ENCODE results near the gene PCLO. TPM values are rescaled to one million over a fixed set of nuclear protein-coding genes. Genes with fewer than 3 reads are reported as not detected.

PCLO gene
- total and polyA plus RNA-seq, 2 of the 8 experiments (the other 6 are each of a cell fraction or from before 2014, with no cell fraction given), result 1.5 to 3.2 TPM

GRCh38 chr7:82926477-82926876 lies 236.2 kb downstream of the PCLO start:
- Histone ChIP-seq H3K9ac (replicated peaks in 1 of 4; ENCODE audit: extremely low read depth in 1 of 4, low read depth in 3 of 4, low read length in 3 of 4) (no peak overlapping the region), H2AFZ (ENCODE audit: low read length) (no peak overlapping the region), H3K14ac (ENCODE audit: insufficient read length) (no peak overlapping the region), H3K4me3 (ENCODE audit: extremely low read depth in 1 of 4, insufficient read depth in 2 of 4, low read depth in 3 of 4, low read length in 4 of 4) (no peak overlapping the region), H3K79me2 (ENCODE audit: control insufficient read depth in 1 of 2, insufficient read depth in 2 of 2, low read length in 2 of 2) (no peaks in the 10 kb centered on the region), H3K4ac (replicated peaks; ENCODE audit: insufficient read length, low read depth, low read length) (no peak overlapping the region), H2AK5ac (ENCODE audit: low read depth, low read length) (no peak overlapping the region), H3K36me3 (ENCODE audit: control insufficient read depth in 2 of 4, insufficient read depth in 4 of 4, low read length in 3 of 4) (no peaks in the 10 kb centered on the region), H4K8ac (ENCODE audit: extremely low read depth, insufficient read depth, low read length) (no peak overlapping the region), H4K5ac (ENCODE audit: insufficient read length, low read depth, low read length) (no peak overlapping the region), H4K91ac (replicated peaks; ENCODE audit: insufficient read length, low read length) (no peak overlapping the region), H3K23ac (ENCODE audit: insufficient read length) (no peak overlapping the region), H3K79me1 (ENCODE audit: low read depth, low read length) (no peaks in the 10 kb centered on the region), H2BK120ac (replicated peaks; ENCODE audit: low read depth, low read length) (no peak overlapping the region), H4K20me1 (replicated peaks in 1 of 2; ENCODE audit: control insufficient read depth in 1 of 2, insufficient read depth in 2 of 2, low read length in 2 of 2) (no peaks in the 10 kb centered on the region), H3K4me1 (replicated peaks in 1 of 4; ENCODE audit: control insufficient read depth in 3 of 4, insufficient read depth in 4 of 4, low read length in 3 of 4) (no peaks in the 10 kb centered on the region), H3K23me2 (ENCODE audit: low read depth, low read length) (no peaks in the 10 kb centered on the region; the same call in 1 of the 2 replicates), H3K27me3 (replicated peaks in 1 of 4; ENCODE audit: control insufficient read depth in 3 of 4, extremely low read depth in 1 of 4, insufficient read depth in 3 of 4, low read length in 3 of 4) (no peaks in the 10 kb centered on the region), H3K18ac (ENCODE audit: extremely low read depth, low read length) (no peak overlapping the region), H3K56ac (replicated peaks; ENCODE audit: insufficient read length, low read depth, low read length) (no peak overlapping the region), H2BK5ac (ENCODE audit: low read depth, low read length) (no peak overlapping the region), H2BK12ac (ENCODE audit: low read depth, low read length) (no peak overlapping the region), H3K9me3 (ENCODE audit: insufficient read depth in 2 of 2, low read depth in 1 of 2, low read length in 1 of 2) (no peaks in the 10 kb centered on the region), H2BK20ac (ENCODE audit: low read length) (no peak overlapping the region), H3K4me2 (ENCODE audit: insufficient read depth in 1 of 2, low read depth in 2 of 2, low read length in 2 of 2) (no peak overlapping the region), H3K27ac (ENCODE audit: low read depth, low read length) (no peak overlapping the region), H2BK15ac (ENCODE audit: low read length) (no peak overlapping the region)
- 90% methylated on average over 2 of the region's 2 CpGs; no CpG with 5 or more reads in 1 of the 2 experiments for WGBS, 2 experiments (ENCODE audit: extremely low coverage in 1 of 2, insufficient coverage in 1 of 2, insufficient read length in 1 of 2, insufficient replicate concordance in 2 of 2, low coverage in 1 of 2, low lambda C conversion rate in 2 of 2, missing lambda C conversion rate in 1 of 2)
- CTCF ChIA-PET (ENCODE audit: partially characterized antibody), result no interaction called here
- TF ChIP-seq SIX5 (IDR thresholded peaks at IDR 0.05; ENCODE audit: low read depth, low read length) (no peak), SAP30 (IDR thresholded peaks at IDR 0.05; ENCODE audit: insufficient read depth, insufficient replicate concordance, low read length) (no peak), TAF1 (IDR thresholded peaks at IDR 0.05; ENCODE audit: low read depth, low read length) (no peak), ASH2L (IDR thresholded peaks at IDR 0.05; ENCODE audit: low read length) (no peak), JUND (IDR thresholded peaks at IDR 0.05; ENCODE audit: low read length) (no peak), SIN3A (conservative IDR thresholded peaks at IDR 0.05 in 1 of 2, IDR thresholded peaks at IDR 0.05 in 1 of 2; ENCODE audit: low read depth in 1 of 2, low read length in 2 of 2) (no peak), PHF8 (conservative IDR thresholded peaks at IDR 0.05; ENCODE audit: low read depth, low read length) (no peak)
- FAIRE-seq (no peak), DNase-seq (ENCODE audit: low read depth in 1 of 2, low spot score in 2 of 2) (no peak)
- POLR2A ChIA-PET (ENCODE audit: partially characterized antibody), result no interaction called here
